MM.1S (cell line): ENCODE measurements around the gene SCAPER.

Experiments used
- CTCF ChIP-seq: fragments of 300-600 bp; sonication (generic); IDR thresholded peaks from 2 replicates; pipeline ENCODE4 v1.5.1; 2016; ENCODE audit warnings: antibody characterized with exemption, low read length, mixed read lengths
- EZH2phosphoT487 ChIP-seq: fragments of 300-600 bp; sonication (generic); IDR thresholded peaks from 2 replicates; pipeline ENCODE4 v1.6.1; 2018; ENCODE audit warnings: antibody characterized with exemption, low read length

GRCh38 chr15:76928201-76928600 is 23.1 kb upstream of the SCAPER start:
- TF ChIP-seq CTCF, result no peak
- no peak for TF ChIP-seq EZH2phosphoT487
